ENCODE results near the gene PLCB1. TPM values are rescaled to one million over a fixed set of nuclear protein-coding genes. Genes with fewer than 3 reads are reported as not detected.

PLCB1 gene
- polyA plus RNA-seq, 1 donor (not counting 4 experiments of a cell fraction or from before 2014, with no cell fraction given) = 0.37 TPM

DNA sequence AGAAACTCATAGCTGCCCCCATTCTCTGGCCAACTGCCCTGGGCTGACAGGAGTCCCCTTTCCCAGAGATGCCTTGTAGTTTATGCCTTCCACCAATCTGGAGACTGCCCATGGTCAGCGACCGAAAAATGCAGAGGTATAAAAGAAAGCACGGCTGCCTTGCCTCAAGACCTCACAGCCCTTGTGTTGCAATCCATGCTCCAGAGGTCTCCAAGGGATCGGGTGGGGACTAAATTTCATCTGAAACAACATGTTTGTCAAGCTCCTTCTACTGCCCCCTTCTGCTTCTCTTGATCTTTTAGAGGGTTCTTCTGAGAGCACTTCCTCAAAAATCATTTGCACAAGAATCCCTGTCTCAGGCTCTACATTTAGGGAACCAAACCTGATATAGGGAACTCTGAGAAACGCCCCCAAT, 128.8 kb downstream of the PLCB1 start:
- no peaks in the 10 kb centered on the region for H4K20me1 ChIP-seq (ENCODE audit: control insufficient read depth, extremely low read depth, insufficient read depth, low read length)
- H3K79me2 ChIP-seq (ENCODE audit: control insufficient read depth, insufficient read depth, low read length) = no peaks in the 10 kb centered on the region
- no peaks in the 10 kb centered on the region for H3K9me3 ChIP-seq (ENCODE audit: control insufficient read depth, low read depth, low read length)
- H3K4me2 ChIP-seq (ENCODE audit: control insufficient read depth, extremely low read depth, insufficient read depth, low read depth, low read length) = no peak overlapping the region
- dilution Hi-C loops (cut with MboI; ENCODE audit: extremely low pct_ligation_motif_present, low sequenced_read_pairs) = no loop called here
- H3K9ac ChIP-seq (ENCODE audit: control insufficient read depth, extremely low read depth, insufficient read depth, low read length) = no peak overlapping the region
- FAIRE-seq (no peak), DNase-seq (ENCODE audit: low read depth, low spot score) (no peak)
- no peaks in the 10 kb centered on the region for H3K36me3 ChIP-seq (ENCODE audit: control insufficient read depth in 2 of 2, extremely low read depth in 1 of 2, insufficient read depth in 2 of 2, low read length in 2 of 2)
- TF ChIP-seq, protein P1, sequence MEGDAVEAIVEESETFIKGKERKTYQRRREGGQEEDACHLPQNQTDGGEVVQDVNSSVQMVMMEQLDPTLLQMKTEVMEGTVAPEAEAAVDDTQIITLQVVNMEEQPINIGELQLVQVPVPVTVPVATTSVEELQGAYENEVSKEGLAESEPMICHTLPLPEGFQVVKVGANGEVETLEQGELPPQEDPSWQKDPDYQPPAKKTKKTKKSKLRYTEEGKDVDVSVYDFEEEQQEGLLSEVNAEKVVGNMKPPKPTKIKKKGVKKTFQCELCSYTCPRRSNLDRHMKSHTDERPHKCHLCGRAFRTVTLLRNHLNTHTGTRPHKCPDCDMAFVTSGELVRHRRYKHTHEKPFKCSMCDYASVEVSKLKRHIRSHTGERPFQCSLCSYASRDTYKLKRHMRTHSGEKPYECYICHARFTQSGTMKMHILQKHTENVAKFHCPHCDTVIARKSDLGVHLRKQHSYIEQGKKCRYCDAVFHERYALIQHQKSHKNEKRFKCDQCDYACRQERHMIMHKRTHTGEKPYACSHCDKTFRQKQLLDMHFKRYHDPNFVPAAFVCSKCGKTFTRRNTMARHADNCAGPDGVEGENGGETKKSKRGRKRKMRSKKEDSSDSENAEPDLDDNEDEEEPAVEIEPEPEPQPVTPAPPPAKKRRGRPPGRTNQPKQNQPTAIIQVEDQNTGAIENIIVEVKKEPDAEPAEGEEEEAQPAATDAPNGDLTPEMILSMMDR (optimal IDR thresholded peaks at IDR 0.05 in 1 of 3, IDR thresholded peaks at IDR 0.05 in 1 of 3, conservative IDR thresholded peaks at IDR 0.05 in 1 of 3; ENCODE audit: extremely low read depth in 1 of 3, insufficient read depth in 2 of 3, low read length in 3 of 3) = no peak
- no peak for TF ChIP-seq EZH2 (IDR thresholded peaks at IDR 0.05; ENCODE audit: low read length)
- H3K27me3 ChIP-seq (ENCODE audit: control insufficient read depth, extremely low read depth, insufficient read depth, low read length) = no peaks in the 10 kb centered on the region
- H2AFZ ChIP-seq (ENCODE audit: control insufficient read depth, low read length) = no peak overlapping the region
- H3K27ac ChIP-seq (ENCODE audit: control insufficient read depth, insufficient read depth, low read length) = no peak overlapping the region
- no peak overlapping the region for H3K4me3 ChIP-seq (ENCODE audit: control insufficient read depth in 2 of 3, extremely low read depth in 1 of 3, insufficient read depth in 2 of 3, low read depth in 1 of 3, low read length in 3 of 3)
- H3K4me1 ChIP-seq (ENCODE audit: control insufficient read depth, extremely low read depth, insufficient read depth, low read length) = no peaks in the 10 kb centered on the region
- no peaks in the 10 kb centered on the region for H3K9me1 ChIP-seq (ENCODE audit: control insufficient read depth, extremely low read depth, insufficient read depth, low read length)

DNA sequence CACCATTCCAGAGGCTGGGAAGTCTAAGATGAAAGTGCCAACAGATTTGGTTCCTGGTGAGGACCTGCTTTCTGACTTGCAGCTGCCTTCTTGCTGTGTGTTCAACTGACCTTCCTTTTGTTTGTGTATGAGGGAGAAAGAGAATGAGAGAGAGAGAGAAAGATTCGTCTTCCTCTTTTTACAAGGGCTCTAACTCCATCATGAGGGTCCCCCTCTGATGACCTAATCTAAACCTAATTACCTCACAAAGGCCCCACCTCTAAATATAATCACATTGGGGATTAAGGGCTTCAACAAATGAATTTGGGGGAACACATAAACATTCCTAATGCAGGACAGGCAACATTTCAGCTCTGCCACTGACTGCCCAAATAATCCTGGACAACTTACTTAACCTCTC, 130.7 kb downstream of the PLCB1 start:
- no peak overlapping the region for H3K4me3 ChIP-seq (ENCODE audit: control insufficient read depth in 2 of 3, extremely low read depth in 1 of 3, insufficient read depth in 2 of 3, low read depth in 1 of 3, low read length in 3 of 3)
- DNase-seq (ENCODE audit: low read depth, low spot score) = no peak
- no peak for FAIRE-seq
- dilution Hi-C loops (cut with MboI; ENCODE audit: extremely low pct_ligation_motif_present, low sequenced_read_pairs) = no loop called here
- H3K27me3 ChIP-seq (ENCODE audit: control insufficient read depth, extremely low read depth, insufficient read depth, low read length) = no peaks in the 10 kb centered on the region
- no peaks in the 10 kb centered on the region for H4K20me1 ChIP-seq (ENCODE audit: control insufficient read depth, extremely low read depth, insufficient read depth, low read length)
- H3K4me1 ChIP-seq (ENCODE audit: control insufficient read depth, extremely low read depth, insufficient read depth, low read length) = no peaks in the 10 kb centered on the region
- no peak overlapping the region for H3K9ac ChIP-seq (ENCODE audit: control insufficient read depth, extremely low read depth, insufficient read depth, low read length)
- no peak overlapping the region for H3K4me2 ChIP-seq (ENCODE audit: control insufficient read depth, extremely low read depth, insufficient read depth, low read depth, low read length)
- TF ChIP-seq, protein P1 (optimal IDR thresholded peaks at IDR 0.05 in 1 of 3, IDR thresholded peaks at IDR 0.05 in 1 of 3, conservative IDR thresholded peaks at IDR 0.05 in 1 of 3; ENCODE audit: extremely low read depth in 1 of 3, insufficient read depth in 2 of 3, low read length in 3 of 3) = no peak
- no peak for TF ChIP-seq EZH2 (IDR thresholded peaks at IDR 0.05; ENCODE audit: low read length)
- no peaks in the 10 kb centered on the region for H3K79me2 ChIP-seq (ENCODE audit: control insufficient read depth, insufficient read depth, low read length)
- H3K36me3 ChIP-seq (ENCODE audit: control insufficient read depth in 2 of 2, extremely low read depth in 1 of 2, insufficient read depth in 2 of 2, low read length in 2 of 2) = no peaks in the 10 kb centered on the region
- H3K9me1 ChIP-seq (ENCODE audit: control insufficient read depth, extremely low read depth, insufficient read depth, low read length) = no peaks in the 10 kb centered on the region
- peaks cover 2% of the 10 kb centered on the region for H3K9me3 ChIP-seq (ENCODE audit: control insufficient read depth, low read depth, low read length)
- H2AFZ ChIP-seq (ENCODE audit: control insufficient read depth, low read length) = no peak overlapping the region
- no peak overlapping the region for H3K27ac ChIP-seq (ENCODE audit: control insufficient read depth, insufficient read depth, low read length)

Data from keratinocyte (primary cell).